HEK293 (cell line): Measurements from ENCODE around the gene DIRAS1.

ENCODE experiments used
- CTCF ChIA-PET: fragments of 350-600 bp; formaldehyde crosslinking; extraction: SDS; loops from one replicate; lab custom pipeline; 2021; ENCODE audit warnings: antibody characterized with exemption; lab: Yijun Ruan, JAX
- POLR2A ChIA-PET: fragments of 300-600 bp; formaldehyde crosslinking; extraction: SDS; loops from one replicate; lab custom pipeline; 2020; ENCODE audit warnings: antibody characterized with exemption, inconsistent platforms; lab: Yijun Ruan, JAX
- H3K27ac ChIP-seq: fragments of 200-500 bp; sonication (Bioruptor generic); 2 replicates; pipeline ENCODE4 v1.5.1; 2014; ENCODE audit warnings: low read depth, low read length, control low read depth, inconsistent platforms; ENCODE audit errors: extremely low read depth
- H3K36me3 ChIP-seq, 2 experiments: fragments of 200-500 bp in 1 of 2; sonication (Bioruptor generic) in 1 of 2; 1 replicate in 1 of 2; 2 replicates in 1 of 2; pipeline ENCODE4 v1.5.1; 2014 to 2017; ENCODE audit warnings: inconsistent platforms in 2 of 2, low read length in 2 of 2; ENCODE audit not compliant: control insufficient read depth in 2 of 2, insufficient read depth in 1 of 2
- H3K4me1 ChIP-seq: fragments of 200-500 bp; sonication (Bioruptor generic); 2 replicates; pipeline ENCODE4 v1.5.1; 2014; ENCODE audit warnings: mild to moderate bottlenecking, low read length, inconsistent platforms; ENCODE audit not compliant: control insufficient read depth, insufficient read depth
- H3K4me3 ChIP-seq: 2 replicates; pipeline ENCODE4 v1.5.1; 2011; ENCODE audit warnings: low read depth, mild to moderate bottlenecking, control low read depth, low read length, moderate library complexity
- H3K9me3 ChIP-seq: fragments of 200-500 bp; sonication (Bioruptor generic); 2 replicates; pipeline ENCODE4 v1.5.1; 2014; ENCODE audit warnings: low read depth, low read length, inconsistent platforms; ENCODE audit not compliant: control insufficient read depth, insufficient read depth
- GLIS1 ChIP-seq: fragments of 450-650 bp; formaldehyde crosslinking; IDR thresholded peaks from 2 replicates; pipeline ENCODE4 v1.5.1; 2016; ENCODE audit warnings: missing biosample characterization, missing genetic modification characterization
- HOXC10 ChIP-seq: sonication (generic); formaldehyde crosslinking; IDR thresholded peaks from 2 replicates; pipeline ENCODE4 v1.8.1; 2023; ENCODE audit warnings: mild to moderate bottlenecking, missing genetic modification reagents
- KLF8 ChIP-seq: fragments of 450-650 bp; formaldehyde crosslinking; IDR thresholded peaks from 2 replicates; pipeline ENCODE4 v1.5.1; 2016; ENCODE audit warnings: missing biosample characterization, missing genetic modification characterization
- MEIS1 ChIP-seq: sonication (generic); formaldehyde crosslinking; IDR thresholded peaks from 2 replicates; pipeline ENCODE4 v1.8.1; 2022; ENCODE audit warnings: missing genetic modification reagents, mild to moderate bottlenecking, borderline replicate concordance
- PATZ1 ChIP-seq: fragments of 450-650 bp; formaldehyde crosslinking; IDR thresholded peaks from 2 replicates; pipeline ENCODE4 v1.5.1; 2016; ENCODE audit warnings: missing biosample characterization, missing genetic modification characterization
- SCRT1 ChIP-seq: fragments of 450-650 bp; formaldehyde crosslinking; IDR thresholded peaks from 2 replicates; pipeline ENCODE4 v1.5.1; 2016; ENCODE audit warnings: missing biosample characterization, missing genetic modification characterization, borderline replicate concordance
- SCRT2 ChIP-seq: fragments of 450-650 bp; formaldehyde crosslinking; IDR thresholded peaks from 2 replicates; pipeline ENCODE4 v1.5.1; 2016; ENCODE audit warnings: missing biosample characterization, missing genetic modification characterization
- ZBTB48 ChIP-seq: fragments of 450-650 bp; formaldehyde crosslinking; IDR thresholded peaks from 2 replicates; pipeline ENCODE4 v1.5.1; 2016; ENCODE audit warnings: missing biosample characterization, missing genetic modification characterization
- ZBTB49 ChIP-seq: fragments of 450-650 bp; formaldehyde crosslinking; IDR thresholded peaks from 2 replicates; pipeline ENCODE4 v1.5.1; 2016; ENCODE audit warnings: missing biosample characterization, missing genetic modification characterization, low read depth
- ZNF121 ChIP-seq: fragments of 450-650 bp; formaldehyde crosslinking; IDR thresholded peaks from 2 replicates; pipeline ENCODE4 v1.5.1; 2016; ENCODE audit warnings: missing biosample characterization, missing genetic modification characterization
- ZNF202 ChIP-seq: fragments of 450-650 bp; formaldehyde crosslinking; IDR thresholded peaks from 2 replicates; pipeline ENCODE4 v1.5.1; 2016; ENCODE audit warnings: missing biosample characterization, missing genetic modification characterization, borderline replicate concordance
- ZNF37A ChIP-seq: fragments of 450-650 bp; IDR thresholded peaks from 2 replicates; pipeline ENCODE4 v1.5.1; 2018; ENCODE audit warnings: missing biosample characterization, missing genetic modification characterization
- ZNF488 ChIP-seq: fragments of 450-650 bp; formaldehyde crosslinking; IDR thresholded peaks from 2 replicates; pipeline ENCODE4 v1.5.1; 2016; ENCODE audit warnings: missing biosample characterization, missing genetic modification characterization
- ZNF514 ChIP-seq: fragments of 450-650 bp; formaldehyde crosslinking; IDR thresholded peaks from 2 replicates; pipeline ENCODE4 v1.5.1; 2016; ENCODE audit warnings: missing biosample characterization, missing genetic modification characterization
- ZNF704 ChIP-seq: fragments of 450-650 bp; formaldehyde crosslinking; IDR thresholded peaks from 2 replicates; pipeline ENCODE4 v1.5.1; 2016; ENCODE audit warnings: missing biosample characterization, missing genetic modification characterization
- ZNF837 ChIP-seq: fragments of 450-650 bp; formaldehyde crosslinking; IDR thresholded peaks from 2 replicates; pipeline ENCODE4 v1.5.1; 2016; ENCODE audit warnings: missing biosample characterization, missing genetic modification characterization
- ZSCAN5A ChIP-seq: fragments of 450-650 bp; formaldehyde crosslinking; IDR thresholded peaks from 2 replicates; pipeline ENCODE4 v1.5.1; 2016; ENCODE audit warnings: missing biosample characterization, missing genetic modification characterization

The DIRAS1 gene

GRCh38 chr19:2765376-2765775, 44.2 kb upstream of the DIRAS1 start (continued):
- no peak for TF ChIP-seq ZBTB48 (tag by site-specific recombination)
- TF ChIP-seq ZNF121 = no peak
- TF ChIP-seq ZSCAN5A (tag by site-specific recombination) = no peak
- no peak for TF ChIP-seq SCRT2 (tag by site-specific recombination)
- no peak for TF ChIP-seq ZNF488 (tag by site-specific recombination)
- no peak for TF ChIP-seq ZNF514 (tag by site-specific recombination)
- TF ChIP-seq PATZ1 (tag by site-specific recombination) = no peak
- no peak for TF ChIP-seq ZNF37A (tag by site-specific recombination)
- no peak for TF ChIP-seq HOXC10 (CRISPR knock-in tag)

GRCh38 chr19:2764945-2765344, 43.8 kb upstream of the DIRAS1 start:
- H3K9me3 ChIP-seq = no peaks in the 10 kb centered on the region
- ChIA-PET POLR2A (no interaction called here), CTCF (no interaction called here)
- 0 out of 2 replicates have a peak, but pooled peaks have one; percentile 18 for TF ChIP-seq SCRT1 (tag by site-specific recombination)
- no peak for TF ChIP-seq ZNF704
- no peak for TF ChIP-seq ZBTB49
- TF ChIP-seq GLIS1 (tag by site-specific recombination) = no peak
- peak; percentile 51; the same call in 1 of the 2 replicates for TF ChIP-seq SCRT2 (tag by site-specific recombination)
- no peak for TF ChIP-seq ZNF202
- no peak for TF ChIP-seq MEIS1
- peaks cover 21 to 91% of the 10 kb centered on the region in 2 experiments for H3K36me3 ChIP-seq
- H3K4me1 ChIP-seq = no peaks in the 10 kb centered on the region
- H3K4me3 ChIP-seq = no peak overlapping the region
- H3K27ac ChIP-seq = no peak overlapping the region

GRCh38 chr19:2763687-2764086, 42.5 kb upstream of the DIRAS1 start:
- TF ChIP-seq ZNF837 (tag by site-specific recombination) (no peak), KLF8 (tag by site-specific recombination) (0 out of 2 replicates have a peak, but pooled peaks have one; percentile 11)
- Histone ChIP-seq H3K36me3 (peaks cover 21 to 93% of the 10 kb centered on the region in 2 experiments), H3K9me3 (no peaks in the 10 kb centered on the region), H3K4me3 (no peak overlapping the region), H3K4me1 (no peaks in the 10 kb centered on the region), H3K27ac (no peak overlapping the region)
- POLR2A ChIA-PET = no interaction called here
- CTCF ChIA-PET = interaction anchor here (0.6 kb wide), 1 partner anchor 14 kb away, joined by 3 read pairs; no protein-coding TSS in a partner anchor
